Natural killer cell (primary cell): ENCODE measurements around the gene CSTB. TPM values are rescaled to one million over a fixed set of nuclear protein-coding genes. Genes with fewer than 3 reads are reported as not detected.

Source experiments
- ATAC-seq, 3 donors: fragments of 150-1000 bp in 2 of 3; fragments of 200-7000 bp in 1 of 3; cut with Tn5 transposase; 1 replicate in 1 of 3; 2 replicates in 2 of 3; pipeline ENCODE4 v1.10.0; 2021; ENCODE audit warnings: mild to moderate bottlenecking in 2 of 3, moderate library complexity in 2 of 3
- DNase-seq, 2 donors: peaks; one replicate each; pipeline versions ENCODE4 v3.0.0 to v3.0.0-alpha.2; 2013 to 2021; ENCODE audit warnings: mixed read lengths in 1 of 2
- H3K27ac ChIP-seq: one replicate; pipeline ENCODE4 v1.5.1; 2013; ENCODE audit warnings: mild to moderate bottlenecking, low read length
- H3K27me3 ChIP-seq: one replicate; pipeline ENCODE4 v1.6.1; 2013; ENCODE audit warnings: low read length; ENCODE audit not compliant: control insufficient read depth, insufficient read depth
- H3K36me3 ChIP-seq: one replicate; pipeline ENCODE4 v1.6.1; 2013; ENCODE audit warnings: low read length; ENCODE audit not compliant: control insufficient read depth, insufficient read depth
- H3K4me1 ChIP-seq: one replicate; pipeline ENCODE4 v1.6.1; 2013; ENCODE audit warnings: low read length; ENCODE audit not compliant: control insufficient read depth, insufficient read depth
- H3K4me3 ChIP-seq: one replicate; pipeline ENCODE4 v1.5.1; 2013; ENCODE audit warnings: low read length
- H3K9me3 ChIP-seq: one replicate; pipeline ENCODE4 v1.6.1; 2013; ENCODE audit warnings: low read length; ENCODE audit not compliant: control insufficient read depth, insufficient read depth
- H3K27ac Mint-ChIP-seq, 2 donors: one replicate each; pipeline ENCODE4 v1.8.0; 2022; ENCODE audit warnings: mild to moderate bottlenecking in 2 of 2, mixed read lengths in 2 of 2, moderate library complexity in 1 of 2
- H3K27me3 Mint-ChIP-seq, 2 donors: one replicate each; pipeline ENCODE4 v1.8.0; 2022; ENCODE audit warnings: low read depth in 2 of 2, mixed read lengths in 2 of 2
- H3K36me3 Mint-ChIP-seq: one replicate; pipeline ENCODE4 v1.8.0; 2022; ENCODE audit warnings: mixed read lengths
- H3K4me1 Mint-ChIP-seq, 2 donors: one replicate each; pipeline ENCODE4 v1.8.0; 2022; ENCODE audit warnings: mixed read lengths in 2 of 2
- H3K4me3 Mint-ChIP-seq: one replicate; pipeline ENCODE4 v1.8.0; 2022; ENCODE audit warnings: mild to moderate bottlenecking, moderate library complexity, mixed read lengths
- H3K9me3 Mint-ChIP-seq, 2 donors: one replicate each; pipeline ENCODE4 v1.8.0; 2022; ENCODE audit warnings: mixed read lengths in 2 of 2
- CTCF ChIP-seq: fragments of 200-600 bp; IDR thresholded peaks from one replicate; pipeline ENCODE4 v1.8.0; 2022; ENCODE audit warnings: antibody characterized with exemption
- WGBS: methylation state at CpG from one replicate; pipeline ENCODE4 v1.1.7; 2013; ENCODE audit warnings: missing lambda C conversion rate; ENCODE audit not compliant: insufficient coverage; 5-methylcytosine and 5-hydroxymethylcytosine counted together
- intact Hi-C: fragments of 100-400 bp; cut with micrococcal nuclease; formaldehyde crosslinking; loops from one replicate; pipeline ENCODE4 v1.14.2; 2022
- total RNA-seq, 4 donors: library from RNA; stranded (reverse); fragments of 120-200 nt in 1 of 4; gene quantifications; one replicate each; pipeline versions ENCODE4 v1.2.3 to v1.2.4, GENCODE V29; 2013 to 2022

The CSTB gene
- total RNA-seq, 3 donors from 2014 or later (not counting 1 experiment from before 2014, with no cell fraction given): 18.5 to 23.1 (median 22.7) TPM

DNA sequence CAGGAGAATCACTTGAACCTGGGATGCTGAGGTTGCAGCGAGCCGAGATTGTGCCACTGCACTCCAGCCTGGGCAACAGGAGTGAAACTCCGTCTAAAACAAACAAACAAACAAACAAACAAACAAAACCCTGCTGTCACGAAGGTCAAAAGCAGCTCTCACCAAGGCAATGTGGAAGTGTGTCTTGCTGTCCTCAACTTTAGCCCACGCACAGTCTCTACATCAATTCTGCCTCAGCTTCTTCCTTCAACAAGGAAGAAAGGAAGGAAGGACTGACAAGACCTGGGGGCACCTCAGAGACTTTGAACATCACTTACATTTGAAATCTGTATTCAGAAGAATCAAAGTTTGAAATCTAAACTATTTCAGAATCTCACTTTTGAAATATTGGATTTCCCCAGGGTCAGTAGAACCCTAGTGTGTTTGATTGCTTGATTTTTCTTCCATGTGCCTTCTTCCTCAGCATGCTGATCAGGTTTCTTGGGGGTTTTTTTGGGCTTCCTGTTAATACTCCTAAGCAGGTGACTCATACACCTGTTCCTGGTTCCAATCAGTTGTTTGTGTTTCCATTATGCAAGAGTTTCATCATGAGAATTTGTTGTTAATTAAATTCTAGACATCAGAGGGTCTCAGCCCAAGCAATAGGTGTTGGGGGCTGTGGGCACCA, 6.5 kb upstream of the CSTB start:
- Histone ChIP-seq H3K9me3 (no peaks in the 10 kb centered on the region), H3K27ac (no peak overlapping the region), H3K4me1 (peaks cover 6% of the 10 kb centered on the region), H3K36me3 (no peaks in the 10 kb centered on the region), H3K4me3 (no peak overlapping the region), H3K27me3 (no peaks in the 10 kb centered on the region)
- peaks cover 10 to 13% of the 10 kb centered on the region in 2 donors for H3K4me1 Mint-ChIP-seq
- no peaks in the 10 kb centered on the region for H3K36me3 Mint-ChIP-seq
- no peak overlapping the region for H3K4me3 Mint-ChIP-seq
- no peak for TF ChIP-seq CTCF
- no peaks in the 10 kb centered on the region for H3K27me3 Mint-ChIP-seq
- no peaks in the 10 kb centered on the region for H3K9me3 Mint-ChIP-seq
- WGBS: 95% methylated on average over 5 of the region's 5 CpGs
- intact Hi-C loops: no loop called here
- no peak overlapping the region for H3K27ac Mint-ChIP-seq
- no peak for DNase-seq
- no peak for ATAC-seq

- Histone ChIP-seq H3K27me3 (no peaks in the 10 kb centered on the region), H3K4me3 (no peak overlapping the region), H3K36me3 (no peaks in the 10 kb centered on the region), H3K27ac (no peak overlapping the region), H3K9me3 (no peaks in the 10 kb centered on the region), H3K4me1 (peaks cover 6% of the 10 kb centered on the region)
- ATAC-seq (no peak), DNase-seq (no peak)
- no peaks in the 10 kb centered on the region for H3K36me3 Mint-ChIP-seq
- peaks cover 10 to 13% of the 10 kb centered on the region in 2 donors for H3K4me1 Mint-ChIP-seq
- no peaks in the 10 kb centered on the region for H3K27me3 Mint-ChIP-seq
- no peak overlapping the region for H3K27ac Mint-ChIP-seq
- 78% methylated on average over 6 of the region's 6 CpGs for WGBS
- no peak overlapping the region for H3K4me3 Mint-ChIP-seq
- no peak for TF ChIP-seq CTCF
- no peaks in the 10 kb centered on the region for H3K9me3 Mint-ChIP-seq
- intact Hi-C loops: no loop called here
These were observed 5.7 kb upstream of the CSTB start for GRCh38 chr21:43781846-43782245.

GRCh38 chr21:43779660-43780059, 3.6 kb upstream of the CSTB start:
- no peaks in the 10 kb centered on the region for H3K36me3 ChIP-seq
- peaks cover 18% of the 10 kb centered on the region for H3K4me1 ChIP-seq
- H3K27ac ChIP-seq: no peak overlapping the region
- H3K4me3 ChIP-seq: no peak overlapping the region
- no peak overlapping the region for H3K27ac Mint-ChIP-seq
- H3K27me3 ChIP-seq: no peaks in the 10 kb centered on the region
- no peaks in the 10 kb centered on the region for H3K9me3 ChIP-seq
- no peaks in the 10 kb centered on the region for H3K36me3 Mint-ChIP-seq
- H3K4me3 Mint-ChIP-seq: no peak overlapping the region
- 87% methylated on average over 5 of the region's 5 CpGs for WGBS
- H3K4me1 Mint-ChIP-seq: peaks cover 22 to 26% of the 10 kb centered on the region in 2 donors
- H3K27me3 Mint-ChIP-seq: no peaks in the 10 kb centered on the region
- DNase-seq (no peak), ATAC-seq (no peak)
- no peak for TF ChIP-seq CTCF
- no peaks in the 10 kb centered on the region for H3K9me3 Mint-ChIP-seq
- intact Hi-C loops: no loop called here
